HepG2 (cell line): Measurements from ENCODE around the gene FOXE3. TPM values are rescaled to one million over a fixed set of nuclear protein-coding genes. Genes with fewer than 3 reads are reported as not detected.
A peak's percentile ranks its signal among the peaks of the same experiment; 100 is the strongest.

ENCODE experiments used
- CBX1 ChIP-seq: IDR thresholded peaks from one replicate; pipeline ENCODE4 v1.6.1; 2016; ENCODE audit warnings: antibody characterized with exemption, low read depth
- ERF ChIP-seq: IDR thresholded peaks from 2 replicates; pipeline ENCODE4 v1.6.1; 2018; ENCODE audit warnings: missing biosample characterization, missing genetic modification reagents
- GABPA ChIP-seq, 2 experiments: IDR thresholded peaks; 2 replicates each; pipeline ENCODE4 v1.6.1; 2011 to 2016; ENCODE audit warnings: low read depth in 2 of 2, low read length in 1 of 2, missing biosample characterization in 1 of 2, missing genetic modification characterization in 1 of 2
- GATAD1 ChIP-seq: IDR thresholded peaks from 2 replicates; pipeline ENCODE4 v1.6.1; 2016; ENCODE audit warnings: missing genetic modification reagents, missing compliant biosample characterization
- KAT8 ChIP-seq: IDR thresholded peaks from 2 replicates; pipeline ENCODE4 v1.6.1; 2016; ENCODE audit warnings: missing genetic modification reagents, missing compliant biosample characterization
- KDM5A ChIP-seq: fragments of 200-600 bp; sonication (generic); IDR thresholded peaks from 2 replicates; pipeline ENCODE4 v1.7.0; 2018; ENCODE audit warnings: antibody characterized with exemption, mild to moderate bottlenecking, low read length, borderline replicate concordance
- NR2F1 ChIP-seq, 2 experiments: fragments of 450-650 bp in 1 of 2; formaldehyde crosslinking in 1 of 2; IDR thresholded peaks; 2 replicates each; pipeline versions ENCODE4 v1.5.0 to v1.6.1; 2016 to 2020; ENCODE audit warnings: mild to moderate bottlenecking in 1 of 2, missing compliant biosample characterization in 1 of 2, missing genetic modification reagents in 1 of 2, moderate library complexity in 1 of 2
- STAG1 ChIP-seq: sonication (generic); formaldehyde crosslinking; IDR thresholded peaks from 2 replicates; pipeline ENCODE4 v1.4.0; 2020; ENCODE audit warnings: missing genetic modification reagents
- TBX3 ChIP-seq: fragments of 450-650 bp; IDR thresholded peaks from 2 replicates; pipeline ENCODE4 v1.6.1; 2017; ENCODE audit warnings: antibody characterized with exemption, mild to moderate bottlenecking, inconsistent platforms, borderline replicate concordance
- TFE3 ChIP-seq: IDR thresholded peaks from 2 replicates; pipeline ENCODE4 v1.6.1; 2016
- TGIF2 ChIP-seq: IDR thresholded peaks from 2 replicates; pipeline ENCODE4 v1.6.1; 2016; ENCODE audit warnings: control low read depth, missing compliant biosample characterization
- ZBTB42 ChIP-seq: sonication (generic); formaldehyde crosslinking; IDR thresholded peaks from 2 replicates; pipeline ENCODE4 v1.5.0; 2020; ENCODE audit warnings: mild to moderate bottlenecking, missing genetic modification reagents
- ZFP1 ChIP-seq: IDR thresholded peaks from 2 replicates; pipeline ENCODE4 v1.6.1; 2016
- ZNF143 ChIP-seq: sonication (generic); formaldehyde crosslinking; IDR thresholded peaks from 2 replicates; pipeline ENCODE4 v1.4.0; 2020; ENCODE audit warnings: missing genetic modification reagents
- ZNF354B ChIP-seq: sonication (generic); formaldehyde crosslinking; IDR thresholded peaks from 2 replicates; pipeline ENCODE4 v1.8.0; 2022; ENCODE audit warnings: mild to moderate bottlenecking, missing genetic modification reagents
- ZNF607 ChIP-seq: sonication (generic); formaldehyde crosslinking; IDR thresholded peaks from 2 replicates; pipeline ENCODE4 v1.5.1; 2020; ENCODE audit warnings: missing genetic modification reagents, mild to moderate bottlenecking, borderline replicate concordance
- ZNF703 ChIP-seq: sonication (generic); formaldehyde crosslinking; IDR thresholded peaks from 2 replicates; pipeline ENCODE4 v1.5.1; 2020; ENCODE audit warnings: missing genetic modification reagents, mild to moderate bottlenecking, moderate library complexity, borderline replicate concordance
- ZNF773 ChIP-seq: sonication (generic); formaldehyde crosslinking; IDR thresholded peaks from 2 replicates; pipeline ENCODE4 v1.4.0; 2020; ENCODE audit warnings: missing genetic modification reagents, borderline replicate concordance
- ZSCAN5A ChIP-seq: sonication (generic); formaldehyde crosslinking; IDR thresholded peaks from 2 replicates; pipeline ENCODE4 v1.8.0; 2022; ENCODE audit warnings: mild to moderate bottlenecking, missing genetic modification reagents, borderline replicate concordance
- polyA plus RNA-seq, 8 experiments: library from polyadenylated mRNA; depleted of rRNA in 3 of 8; stranded (reverse) in 7 of 8; unstranded in 1 of 8; fragments of >200 nt; fragmentation: Illumina TruSeq in 4 of 8; extraction: Trizol in 4 of 8; gene quantifications; 2 replicates each; pipeline versions ENCODE4 v1.2.1 to v1.2.3, GENCODE V29; 2011 to 2016; ENCODE audit warnings: low read depth in 4 of 8, missing spikeins in 1 of 8, mixed read lengths in 1 of 8; ENCODE audit not compliant: insufficient read depth in 1 of 8
- total RNA-seq, 5 experiments: library from RNA; depleted of rRNA; stranded (reverse); fragments of >200 nt; fragmentation: Illumina TruSeq; extraction: Trizol; gene quantifications; 2 replicates each; pipeline ENCODE4 v1.2.3, GENCODE V29; 2016; ENCODE audit warnings: low read depth in 1 of 5
- TF ChIP-seq, protein P1 (sequence below): sonication (generic); formaldehyde crosslinking; IDR thresholded peaks from 2 replicates; pipeline ENCODE4 v1.4.0; 2020; ENCODE audit warnings: missing genetic modification reagents
- TF ChIP-seq, protein P2 (sequence below): sonication (generic); formaldehyde crosslinking; conservative IDR thresholded peaks from 2 replicates; pipeline ENCODE4 v1.4.0; 2020; ENCODE audit warnings: missing genetic modification reagents
- TF ChIP-seq, protein P3 (sequence below): sonication (generic); formaldehyde crosslinking; IDR thresholded peaks from 2 replicates; pipeline ENCODE4 v1.4.0; 2020; ENCODE audit warnings: missing genetic modification reagents

Gene FOXE3
- total and polyA plus RNA-seq, 2 of the 13 experiments (the other 11 are each of a cell fraction or from before 2014, with no cell fraction given), result not detected

- TF ChIP-seq KDM5A, result no peak
- TF ChIP-seq, protein P1, sequence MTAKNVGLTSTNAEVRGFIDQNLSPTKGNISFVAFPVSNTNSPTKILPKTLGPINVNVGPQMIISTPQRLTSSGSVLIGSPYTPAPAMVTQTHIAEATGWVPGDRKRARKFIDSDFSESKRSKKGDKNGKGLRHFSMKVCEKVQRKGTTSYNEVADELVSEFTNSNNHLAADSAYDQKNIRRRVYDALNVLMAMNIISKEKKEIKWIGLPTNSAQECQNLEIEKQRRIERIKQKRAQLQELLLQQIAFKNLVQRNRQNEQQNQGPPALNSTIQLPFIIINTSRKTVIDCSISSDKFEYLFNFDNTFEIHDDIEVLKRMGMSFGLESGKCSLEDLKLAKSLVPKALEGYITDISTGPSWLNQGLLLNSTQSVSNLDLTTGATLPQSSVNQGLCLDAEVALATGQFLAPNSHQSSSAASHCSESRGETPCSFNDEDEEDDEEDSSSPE (CRISPR knock-in tag), result peak; percentile 37; the same call in 1 of the 2 replicates
- TF ChIP-seq ZNF607 (CRISPR knock-in tag), result no peak
- no peak for TF ChIP-seq KAT8 (CRISPR knock-in tag)
- no peak for TF ChIP-seq TBX3
- peak; percentile 74 for TF ChIP-seq STAG1 (CRISPR knock-in tag)
- TF ChIP-seq ZNF143 (CRISPR knock-in tag), result no peak
- peak; percentile 48; the same call in 1 of the 2 replicates for TF ChIP-seq GATAD1 (CRISPR knock-in tag)
- TF ChIP-seq ZNF773 (CRISPR knock-in tag), result no peak
- 0 out of 2 replicates have a peak, but pooled peaks have one; percentile 22 for TF ChIP-seq TFE3
- TF ChIP-seq GABPA (IDR thresholded peaks at IDR 0.05; ENCODE audit: low read depth, low read length), result no peak
- no peak for TF ChIP-seq GABPA (CRISPR knock-in tag; IDR thresholded peaks at IDR 0.05; ENCODE audit: low read depth)
- TF ChIP-seq ZSCAN5A (CRISPR knock-in tag), result 0 out of 2 replicates have a peak, but pooled peaks have one; percentile 33
- peak; percentile 34 for TF ChIP-seq CBX1
- no peak for TF ChIP-seq ZFP1 (CRISPR knock-in tag)
- no peak for TF ChIP-seq ZBTB42 (CRISPR knock-in tag)
- TF ChIP-seq TGIF2 (CRISPR knock-in tag), result no peak
- TF ChIP-seq NR2F1 (CRISPR knock-in tag; IDR thresholded peaks at IDR 0.05), result no peak
- 0 out of 2 replicates have a peak, but pooled peaks have one; percentile 70 for TF ChIP-seq ZNF354B
- peak; percentile 70; the same call in 1 of the 2 replicates for TF ChIP-seq ERF (CRISPR knock-in tag)
- TF ChIP-seq, protein P2, sequence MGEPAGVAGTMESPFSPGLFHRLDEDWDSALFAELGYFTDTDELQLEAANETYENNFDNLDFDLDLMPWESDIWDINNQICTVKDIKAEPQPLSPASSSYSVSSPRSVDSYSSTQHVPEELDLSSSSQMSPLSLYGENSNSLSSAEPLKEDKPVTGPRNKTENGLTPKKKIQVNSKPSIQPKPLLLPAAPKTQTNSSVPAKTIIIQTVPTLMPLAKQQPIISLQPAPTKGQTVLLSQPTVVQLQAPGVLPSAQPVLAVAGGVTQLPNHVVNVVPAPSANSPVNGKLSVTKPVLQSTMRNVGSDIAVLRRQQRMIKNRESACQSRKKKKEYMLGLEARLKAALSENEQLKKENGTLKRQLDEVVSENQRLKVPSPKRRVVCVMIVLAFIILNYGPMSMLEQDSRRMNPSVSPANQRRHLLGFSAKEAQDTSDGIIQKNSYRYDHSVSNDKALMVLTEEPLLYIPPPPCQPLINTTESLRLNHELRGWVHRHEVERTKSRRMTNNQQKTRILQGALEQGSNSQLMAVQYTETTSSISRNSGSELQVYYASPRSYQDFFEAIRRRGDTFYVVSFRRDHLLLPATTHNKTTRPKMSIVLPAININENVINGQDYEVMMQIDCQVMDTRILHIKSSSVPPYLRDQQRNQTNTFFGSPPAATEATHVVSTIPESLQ, result no peak
- no peak for TF ChIP-seq ZNF703
- TF ChIP-seq, protein P3, sequence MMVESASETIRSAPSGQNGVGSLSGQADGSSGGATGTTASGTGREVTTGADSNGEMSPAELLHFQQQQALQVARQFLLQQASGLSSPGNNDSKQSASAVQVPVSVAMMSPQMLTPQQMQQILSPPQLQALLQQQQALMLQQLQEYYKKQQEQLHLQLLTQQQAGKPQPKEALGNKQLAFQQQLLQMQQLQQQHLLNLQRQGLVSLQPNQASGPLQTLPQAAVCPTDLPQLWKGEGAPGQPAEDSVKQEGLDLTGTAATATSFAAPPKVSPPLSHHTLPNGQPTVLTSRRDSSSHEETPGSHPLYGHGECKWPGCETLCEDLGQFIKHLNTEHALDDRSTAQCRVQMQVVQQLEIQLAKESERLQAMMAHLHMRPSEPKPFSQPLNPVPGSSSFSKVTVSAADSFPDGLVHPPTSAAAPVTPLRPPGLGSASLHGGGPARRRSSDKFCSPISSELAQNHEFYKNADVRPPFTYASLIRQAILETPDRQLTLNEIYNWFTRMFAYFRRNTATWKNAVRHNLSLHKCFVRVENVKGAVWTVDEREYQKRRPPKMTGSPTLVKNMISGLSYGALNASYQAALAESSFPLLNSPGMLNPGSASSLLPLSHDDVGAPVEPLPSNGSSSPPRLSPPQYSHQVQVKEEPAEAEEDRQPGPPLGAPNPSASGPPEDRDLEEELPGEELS (CRISPR knock-in tag), result no peak; the same call in 1 of the 2 replicates
These were observed 20.4 kb downstream of the FOXE3 start (continued) for GRCh38 chr1:47436304-47436978.
